ENCODE data around the gene MMP17.

- TF ChIP-seq EZH2 (IDR thresholded peaks at IDR 0.05; ENCODE audit: low read length, unreplicated experiment): no peak
- TF ChIP-seq CTCF (conservative IDR thresholded peaks at IDR 0.05; ENCODE audit: low read depth, low read length): no peak
- no peak for TF ChIP-seq EZH2phosphoT487 (IDR thresholded peaks at IDR 0.05; ENCODE audit: borderline replicate concordance, low read length)
Observed at GRCh38 chr12:131864469-131864868, 36.3 kb downstream of the MMP17 start.
